Measurements from ENCODE around the gene CCL18.

The CCL18 gene

DNA sequence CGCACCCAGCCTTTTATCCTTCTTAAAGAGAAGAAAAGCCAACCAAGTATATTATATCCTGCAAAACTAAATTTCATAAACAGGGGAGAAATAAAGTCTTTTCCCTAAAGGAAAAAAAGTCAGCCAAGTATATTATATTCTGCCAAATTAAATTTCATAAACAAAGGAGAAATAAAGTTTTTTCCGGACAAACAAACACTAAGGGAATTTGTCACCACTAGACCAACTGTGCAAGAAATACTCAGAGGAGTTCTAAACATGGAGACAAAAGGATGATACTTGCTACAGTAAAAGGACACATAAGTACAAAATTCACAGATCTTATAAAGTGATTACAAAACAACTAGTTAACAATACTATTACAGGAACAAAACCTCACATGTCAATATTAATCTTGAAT is 14.4 kb upstream of the CCL18 start:
- DNase-seq (ENCODE audit: low read depth, low spot score): no peak
- ChIA-PET CTCF (no interaction called here), POLR2A (no interaction called here)
- no peak for TF ChIP-seq CTCF (IDR thresholded peaks at IDR 0.05; ENCODE audit: insufficient read depth, low read length, missing control alignments)
- no peak overlapping the region for H3K4me3 ChIP-seq (ENCODE audit: low read depth, low read length)

GRCh38 chr17:36055171-36055570 is 8.9 kb upstream of the CCL18 start:
- POLR2A ChIA-PET: no interaction called here
- TF ChIP-seq CTCF (IDR thresholded peaks at IDR 0.05; ENCODE audit: insufficient read depth, low read length, missing control alignments): no peak

DNA sequence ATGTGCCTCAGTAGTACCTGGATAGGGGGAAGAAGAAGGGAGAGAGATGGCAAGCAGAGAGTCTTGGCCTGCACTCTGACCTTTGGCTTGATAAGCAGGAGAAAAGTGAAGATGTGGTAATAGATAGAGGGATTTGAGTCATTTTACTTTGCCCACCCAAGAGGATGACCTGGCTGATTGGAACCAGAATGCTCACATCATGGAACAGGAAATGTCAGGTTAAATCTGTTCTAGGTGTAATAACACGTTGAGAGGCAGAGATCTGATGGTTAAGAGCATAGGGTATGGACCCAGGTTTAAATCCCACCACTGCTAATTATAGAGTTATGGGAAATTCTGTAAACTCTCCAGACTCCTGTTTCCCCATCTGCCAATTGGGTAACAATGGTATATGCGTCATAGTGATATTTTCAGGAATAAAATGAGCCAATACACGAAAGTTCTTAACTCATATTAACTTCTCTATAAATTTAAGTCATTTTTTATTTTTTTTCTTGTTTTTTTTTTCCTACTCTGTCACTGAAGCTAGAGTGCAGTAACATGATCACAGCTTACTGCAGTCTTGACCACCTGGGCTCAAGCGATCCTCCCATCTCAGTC is 8.1 kb upstream of the CCL18 start:
- ChIA-PET POLR2A (no interaction called here), CTCF (no interaction called here)

More at GRCh38 chr17:36055171-36055570, 8.9 kb upstream of the CCL18 start:
- no peak for DNase-seq (ENCODE audit: low read depth, low spot score)
- CTCF ChIA-PET: no interaction called here
- H3K4me3 ChIP-seq (ENCODE audit: low read depth, low read length): no peak overlapping the region

GRCh38 chr17:36057911-36058310 is 6.2 kb upstream of the CCL18 start:
- ChIA-PET POLR2A (no interaction called here), CTCF (no interaction called here)
- DNase-seq (ENCODE audit: low read depth, low spot score): no peak
- TF ChIP-seq CTCF (IDR thresholded peaks at IDR 0.05; ENCODE audit: insufficient read depth, low read length, missing control alignments): no peak
- H3K4me3 ChIP-seq (ENCODE audit: low read depth, low read length): no peak overlapping the region

More for the DNA sequence above, 8.1 kb upstream of the CCL18 start:
- no peak for DNase-seq (ENCODE audit: low read depth, low spot score)
- no peak for TF ChIP-seq CTCF (IDR thresholded peaks at IDR 0.05; ENCODE audit: insufficient read depth, low read length, missing control alignments)
- H3K4me3 ChIP-seq (ENCODE audit: low read depth, low read length): no peak overlapping the region

DNA sequence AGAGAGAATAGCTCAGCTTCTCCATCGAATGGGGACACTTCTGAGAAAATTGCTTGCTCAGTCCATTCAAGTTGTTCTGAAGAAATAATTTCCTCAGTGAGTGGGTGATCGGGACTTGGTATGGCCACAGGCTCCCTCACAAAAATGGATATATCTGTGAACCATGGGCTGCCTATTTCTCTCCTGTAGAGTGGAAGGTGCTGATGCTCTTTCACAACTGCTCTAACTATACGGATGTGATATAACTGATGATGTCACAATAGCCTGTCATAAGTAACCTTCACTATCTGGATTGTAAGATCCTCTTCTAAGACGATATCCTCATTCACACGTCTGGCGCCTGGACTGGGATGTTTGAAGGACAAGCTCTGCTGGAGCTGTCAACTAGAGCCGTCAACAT is 4.7 kb upstream of the CCL18 start:
- no peak for DNase-seq (ENCODE audit: low read depth, low spot score)
- POLR2A ChIA-PET: no interaction called here
- H3K4me3 ChIP-seq (ENCODE audit: low read depth, low read length): no peak overlapping the region
- CTCF ChIA-PET: no interaction called here
- TF ChIP-seq CTCF (IDR thresholded peaks at IDR 0.05; ENCODE audit: insufficient read depth, low read length, missing control alignments): no peak

DNA sequence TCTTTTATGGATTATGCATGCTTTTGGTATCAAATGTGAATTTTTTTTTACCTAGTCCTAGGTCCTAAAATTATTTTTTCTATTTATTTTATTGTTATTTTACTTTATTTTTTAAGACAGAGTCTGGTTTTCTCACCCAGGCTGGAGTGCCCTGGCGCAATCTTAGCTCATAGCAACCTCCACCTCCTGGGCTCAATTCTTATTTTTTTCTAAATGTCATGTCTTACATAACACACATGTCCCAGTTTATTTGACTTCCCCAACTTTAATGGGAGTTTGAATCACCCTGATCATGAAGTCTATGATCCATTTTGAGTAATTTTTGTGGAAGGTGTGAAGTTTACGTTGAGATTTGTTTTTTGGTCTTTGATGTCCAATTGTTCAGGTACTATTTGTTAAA is 3.3 kb upstream of the CCL18 start:
- no peak for TF ChIP-seq CTCF (IDR thresholded peaks at IDR 0.05; ENCODE audit: insufficient read depth, low read length, missing control alignments)
- no peak overlapping the region for H3K4me3 ChIP-seq (ENCODE audit: low read depth, low read length)
- POLR2A ChIA-PET: no interaction called here
- CTCF ChIA-PET: no interaction called here
- DNase-seq (ENCODE audit: low read depth, low spot score): no peak
